Left kidney (tissue), 2 donors: Measurements from ENCODE around the gene CEP112. TPM values are rescaled to one million over a fixed set of nuclear protein-coding genes. Genes with fewer than 3 reads are reported as not detected.
A peak's percentile ranks its signal among the peaks of the same experiment; 100 is the strongest.

Experiments
- DNase-seq: peaks from one replicate; pipeline ENCODE4 v3.0.0-alpha.2; 2013
- polyA plus RNA-seq: library from polyadenylated mRNA; unstranded; fragments of 120-200 nt; gene quantifications from one replicate; pipeline ENCODE4 v1.2.1, GENCODE V29; 2013; ENCODE audit not compliant: insufficient read length

The CEP112 gene
- polyA plus RNA-seq, 1 donor: 16.5 TPM

- no peak for DNase-seq
Observed at GRCh38 chr17:65655706-65656105, 536.2 kb downstream of the CEP112 start.

- DNase-seq: no peak
Observed at GRCh38 chr17:65644545-65644944, 547.4 kb downstream of the CEP112 start.

- no peak for DNase-seq
Observed at GRCh38 chr17:65638221-65638975, 553.5 kb downstream of the CEP112 start.

GRCh38 chr17:65637786-65638185, 554.1 kb downstream of the CEP112 start:
- DNase-seq: no peak

- no peak for DNase-seq
Observed at GRCh38 chr17:65634533-65634932, 557.4 kb downstream of the CEP112 start.

- no peak for DNase-seq
Observed at GRCh38 chr17:65633988-65634387, 557.9 kb downstream of the CEP112 start.

- no peak for DNase-seq
Observed at GRCh38 chr17:65633146-65633881, 558.6 kb downstream of the CEP112 start.

- DNase-seq: no peak
Observed at GRCh38 chr17:65630502-65630901, 561.4 kb downstream of the CEP112 start.

- no peak for DNase-seq
Observed at GRCh38 chr17:65629234-65629690, 562.7 kb downstream of the CEP112 start.

GRCh38 chr17:65628644-65629036, 563.3 kb downstream of the CEP112 start:
- no peak for DNase-seq

GRCh38 chr17:65627891-65628643, 563.9 kb downstream of the CEP112 start:
- DNase-seq: peak; percentile 41

- no peak for DNase-seq
Observed at GRCh38 chr17:65627108-65627507, 564.8 kb downstream of the CEP112 start.

- DNase-seq: no peak
Observed at GRCh38 chr17:65626451-65626850, 565.5 kb downstream of the CEP112 start.

- no peak for DNase-seq
Observed at GRCh38 chr17:65618516-65618915, 573.4 kb downstream of the CEP112 start.

- no peak for DNase-seq
Observed at GRCh38 chr17:65617496-65617895, 574.4 kb downstream of the CEP112 start.

GRCh38 chr17:65609749-65610148, 582.2 kb downstream of the CEP112 start:
- DNase-seq: no peak

- DNase-seq: no peak
Observed at GRCh38 chr17:65609286-65609685, 582.6 kb downstream of the CEP112 start.

- DNase-seq: no peak
Observed at GRCh38 chr17:65604070-65604469, 587.9 kb downstream of the CEP112 start.

- DNase-seq: no peak
Observed at GRCh38 chr17:65601881-65602280, 590.1 kb downstream of the CEP112 start.

- no peak for DNase-seq
Observed at GRCh38 chr17:65601145-65601544, 590.8 kb downstream of the CEP112 start.

- DNase-seq: no peak
Observed at GRCh38 chr17:65600518-65600917, 591.4 kb downstream of the CEP112 start.

GRCh38 chr17:65599650-65600049, 592.3 kb downstream of the CEP112 start:
- no peak for DNase-seq

- peak; percentile 50 for DNase-seq
Observed at GRCh38 chr17:65598746-65599145, 593.2 kb downstream of the CEP112 start.
